NB4 (cell line): ENCODE measurements around the gene LAMA3.

Experiments used
- POLR2A ChIP-seq: IDR thresholded peaks from 2 replicates; pipeline ENCODE4 v1.6.1; 2011; ENCODE audit warnings: mild to moderate bottlenecking; ENCODE audit not compliant: insufficient read length; ENCODE audit errors: extremely low read depth
- TF ChIP-seq, protein P1 (sequence below): IDR thresholded peaks from one replicate; pipeline ENCODE4 v1.5.1; 2012; ENCODE audit warnings: low read depth, low read length
- TF ChIP-seq, protein P2 (sequence below): IDR thresholded peaks from 2 replicates; pipeline ENCODE4 v1.6.1; 2011; ENCODE audit warnings: low read depth, low read length

DNA sequence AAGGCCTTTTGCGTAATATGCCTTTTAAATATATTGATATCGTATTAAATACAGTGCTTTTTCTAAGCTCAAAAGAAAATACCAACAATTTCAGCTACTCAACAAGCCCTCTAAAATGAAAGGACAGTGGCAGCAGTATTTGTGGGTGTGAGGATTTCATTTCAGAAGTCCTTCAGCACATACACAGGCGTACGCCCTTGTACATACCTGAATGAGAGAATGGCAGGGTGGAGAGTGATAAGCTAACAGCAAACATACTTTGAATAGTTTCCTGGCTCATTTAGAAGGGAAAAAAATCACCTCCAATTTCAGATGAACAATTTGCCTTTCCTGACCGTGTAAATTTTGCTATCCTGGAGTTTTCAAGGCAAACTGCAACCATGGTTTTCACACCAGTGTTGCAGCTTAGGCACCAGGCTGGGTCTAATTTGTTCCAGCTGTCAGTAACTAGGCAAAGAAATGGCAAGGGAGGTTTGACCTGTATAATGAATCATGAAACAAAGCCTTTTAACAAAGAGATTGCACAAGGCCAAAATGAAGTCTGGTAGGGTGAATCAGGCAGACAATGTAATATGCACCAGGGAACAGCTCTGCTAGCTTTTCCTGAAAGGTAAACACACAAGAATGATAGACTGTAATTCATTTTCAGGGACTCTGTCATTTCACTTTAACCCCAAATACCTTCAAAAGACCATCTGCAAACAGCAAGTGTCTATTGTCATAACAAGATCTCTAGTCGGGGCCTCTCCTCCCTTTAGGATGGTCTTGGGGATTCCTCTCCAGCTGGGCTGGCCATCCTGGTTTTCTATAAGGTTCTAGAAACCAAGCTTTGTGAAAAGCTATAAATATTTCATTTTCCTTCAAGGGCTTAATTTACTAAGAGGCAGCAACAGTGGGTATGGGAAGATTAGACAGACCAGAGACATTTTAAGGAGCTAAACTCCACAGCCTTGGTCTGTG lies 38.0 kb upstream of the LAMA3 start:
- TF ChIP-seq POLR2A = no peak
- TF ChIP-seq, protein P1, sequence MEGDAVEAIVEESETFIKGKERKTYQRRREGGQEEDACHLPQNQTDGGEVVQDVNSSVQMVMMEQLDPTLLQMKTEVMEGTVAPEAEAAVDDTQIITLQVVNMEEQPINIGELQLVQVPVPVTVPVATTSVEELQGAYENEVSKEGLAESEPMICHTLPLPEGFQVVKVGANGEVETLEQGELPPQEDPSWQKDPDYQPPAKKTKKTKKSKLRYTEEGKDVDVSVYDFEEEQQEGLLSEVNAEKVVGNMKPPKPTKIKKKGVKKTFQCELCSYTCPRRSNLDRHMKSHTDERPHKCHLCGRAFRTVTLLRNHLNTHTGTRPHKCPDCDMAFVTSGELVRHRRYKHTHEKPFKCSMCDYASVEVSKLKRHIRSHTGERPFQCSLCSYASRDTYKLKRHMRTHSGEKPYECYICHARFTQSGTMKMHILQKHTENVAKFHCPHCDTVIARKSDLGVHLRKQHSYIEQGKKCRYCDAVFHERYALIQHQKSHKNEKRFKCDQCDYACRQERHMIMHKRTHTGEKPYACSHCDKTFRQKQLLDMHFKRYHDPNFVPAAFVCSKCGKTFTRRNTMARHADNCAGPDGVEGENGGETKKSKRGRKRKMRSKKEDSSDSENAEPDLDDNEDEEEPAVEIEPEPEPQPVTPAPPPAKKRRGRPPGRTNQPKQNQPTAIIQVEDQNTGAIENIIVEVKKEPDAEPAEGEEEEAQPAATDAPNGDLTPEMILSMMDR = no peak
- TF ChIP-seq, protein P2, sequence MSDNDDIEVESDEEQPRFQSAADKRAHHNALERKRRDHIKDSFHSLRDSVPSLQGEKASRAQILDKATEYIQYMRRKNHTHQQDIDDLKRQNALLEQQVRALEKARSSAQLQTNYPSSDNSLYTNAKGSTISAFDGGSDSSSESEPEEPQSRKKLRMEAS = no peak
